ENCODE data around the gene GPC3. TPM values are rescaled to one million over a fixed set of nuclear protein-coding genes. Genes with fewer than 3 reads are reported as not detected.
"Not testable (repeated sequence)": the region's sequence is repeated elsewhere in the genome, so short reads cannot be mapped to it uniquely, and the experiment has no call there.

The GPC3 gene
- total RNA-seq, 4 donors from 2014 or later, result 4.9 to 10.9 (median 9.2) TPM

- DNase-seq (ENCODE audit: low spot score in 2 of 2), result no peak
- no peak overlapping the region for H3K4me3 ChIP-seq
- no peaks in the 10 kb centered on the region for H3K4me1 ChIP-seq
- H3K27ac ChIP-seq, result no peak overlapping the region
- TF ChIP-seq POLR2AphosphoS5 (IDR thresholded peaks at IDR 0.05) (no peak), EP300 (IDR thresholded peaks at IDR 0.05) (no peak), CTCF (IDR thresholded peaks at IDR 0.05) (no peak), POLR2A (IDR thresholded peaks at IDR 0.05) (no peak)
- no peaks in the 10 kb centered on the region for H3K36me3 ChIP-seq
- H3K27me3 ChIP-seq, result no peaks in the 10 kb centered on the region
- no peaks in the 10 kb centered on the region for H3K9me3 ChIP-seq
Measured at GRCh38 chrX:133633162-133633561, 352.2 kb downstream of the GPC3 start.

GRCh38 chrX:133630362-133630761 lies 355.0 kb downstream of the GPC3 start:
- WGBS, result 69% methylated on average over 4 of the region's 4 CpGs
- no peaks in the 10 kb centered on the region for H3K27me3 ChIP-seq
- H3K9me3 ChIP-seq, result no peaks in the 10 kb centered on the region

GRCh38 chrX:133627673-133628072 lies 357.7 kb downstream of the GPC3 start:
- no peaks in the 10 kb centered on the region for H3K27me3 ChIP-seq
- TF ChIP-seq EP300 (IDR thresholded peaks at IDR 0.05) (no peak), CTCF (IDR thresholded peaks at IDR 0.05) (no peak), POLR2A (IDR thresholded peaks at IDR 0.05) (no peak), POLR2AphosphoS5 (IDR thresholded peaks at IDR 0.05) (no peak)
- no peaks in the 10 kb centered on the region for H3K4me1 ChIP-seq
- H3K36me3 ChIP-seq, result no peaks in the 10 kb centered on the region
- no peak overlapping the region for H3K27ac ChIP-seq
- no peak overlapping the region for H3K4me3 ChIP-seq
- DNase-seq (ENCODE audit: low spot score in 2 of 2), result no peak
- H3K9me3 ChIP-seq, result no peaks in the 10 kb centered on the region
- 86% methylated on average over 4 of the region's 4 CpGs for WGBS

More at GRCh38 chrX:133630362-133630761, 355.0 kb downstream of the GPC3 start:
- no peak for DNase-seq (ENCODE audit: low spot score in 2 of 2)
- Histone ChIP-seq H3K4me1 (no peaks in the 10 kb centered on the region), H3K36me3 (no peaks in the 10 kb centered on the region), H3K27ac (no peak overlapping the region), H3K4me3 (no peak overlapping the region)
- TF ChIP-seq EP300 (IDR thresholded peaks at IDR 0.05) (no peak), POLR2AphosphoS5 (IDR thresholded peaks at IDR 0.05) (no peak), POLR2A (IDR thresholded peaks at IDR 0.05) (no peak), CTCF (IDR thresholded peaks at IDR 0.05) (no peak)

DNA sequence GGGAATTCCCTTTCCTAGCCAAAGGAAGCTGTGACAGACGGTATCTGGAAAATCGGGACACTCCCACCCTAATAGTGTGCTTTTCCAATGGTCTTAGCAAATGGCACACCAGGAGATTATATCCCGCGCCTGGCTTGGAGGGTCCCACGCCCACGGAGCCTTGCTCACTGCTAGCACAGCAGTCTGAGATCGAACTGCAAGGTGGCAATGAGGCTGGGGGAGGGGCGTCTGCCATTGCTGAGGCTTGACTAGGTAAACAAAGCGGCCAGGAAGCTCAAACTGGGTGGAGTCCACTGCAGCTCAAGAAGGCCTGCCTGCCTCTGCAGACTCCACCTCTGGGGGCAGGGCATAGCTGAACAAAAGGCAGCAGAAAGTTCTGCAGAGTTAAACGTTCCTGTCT lies 364.0 kb downstream of the GPC3 start:
- H3K4me1 ChIP-seq; H3K36me3 ChIP-seq; DNase-seq (ENCODE audit: low spot score in 2 of 2); H3K27me3 ChIP-seq; H3K4me3 ChIP-seq; H3K9me3 ChIP-seq; H3K27ac ChIP-seq: not testable (repeated sequence)
- 93% methylated on average over 6 of the region's 10 CpGs for WGBS

DNA sequence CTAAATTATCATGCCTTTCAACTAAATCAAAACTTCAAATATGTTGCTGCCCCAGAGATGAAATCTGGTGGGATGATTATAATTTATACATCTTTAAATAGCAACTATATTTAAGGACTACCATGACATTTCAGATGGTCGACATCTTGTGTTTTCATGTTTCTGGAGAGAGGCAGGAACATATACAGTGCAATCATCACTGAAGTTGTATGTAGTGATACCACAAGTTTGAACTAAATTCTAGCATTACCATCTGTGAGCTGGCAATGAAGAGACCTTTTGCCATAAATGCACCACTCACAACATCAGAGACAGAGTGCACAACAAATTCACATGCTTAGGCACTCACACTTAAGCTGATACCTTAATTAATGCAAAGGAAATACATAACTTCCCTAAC lies 373.7 kb downstream of the GPC3 start:
- no peak overlapping the region for H3K4me3 ChIP-seq
- no peaks in the 10 kb centered on the region for H3K36me3 ChIP-seq
- 60% methylated on average over 1 of the region's 1 CpG for WGBS
- H3K27me3 ChIP-seq, result no peaks in the 10 kb centered on the region
- no peaks in the 10 kb centered on the region for H3K4me1 ChIP-seq
- H3K27ac ChIP-seq, result no peak overlapping the region
- H3K9me3 ChIP-seq, result no peaks in the 10 kb centered on the region
- TF ChIP-seq POLR2A (IDR thresholded peaks at IDR 0.05) (no peak), EP300 (IDR thresholded peaks at IDR 0.05) (no peak), POLR2AphosphoS5 (IDR thresholded peaks at IDR 0.05) (no peak), CTCF (IDR thresholded peaks at IDR 0.05) (no peak)
- DNase-seq (ENCODE audit: low spot score in 2 of 2), result no peak

DNA sequence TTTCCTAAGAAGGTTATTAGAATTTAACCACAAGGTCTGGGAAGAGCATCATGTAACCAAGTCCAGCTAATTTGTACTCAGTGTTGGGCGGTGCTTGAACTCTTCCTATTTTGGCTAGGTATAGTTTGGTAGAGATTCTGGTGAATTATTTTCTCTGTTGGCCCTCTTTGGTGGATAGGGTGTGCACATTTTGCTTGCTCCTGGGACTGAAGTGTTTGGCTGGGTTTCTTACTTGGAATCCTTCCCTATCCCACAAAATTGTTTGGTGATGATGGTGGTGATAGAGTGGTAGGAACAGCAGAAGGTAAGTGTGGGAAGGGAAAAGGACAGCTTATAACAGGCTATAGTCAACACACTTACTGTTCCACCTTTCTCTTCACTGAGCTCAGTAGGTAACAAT lies 375.3 kb downstream of the GPC3 start:
- Histone ChIP-seq H3K9me3 (no peaks in the 10 kb centered on the region), H3K27me3 (no peaks in the 10 kb centered on the region), H3K36me3 (no peaks in the 10 kb centered on the region), H3K4me1 (no peaks in the 10 kb centered on the region), H3K27ac (no peak overlapping the region), H3K4me3 (no peak overlapping the region)
- WGBS, result 61% methylated on average over 1 of the region's 1 CpG
- TF ChIP-seq POLR2AphosphoS5 (IDR thresholded peaks at IDR 0.05) (no peak), EP300 (IDR thresholded peaks at IDR 0.05) (no peak)
- DNase-seq (ENCODE audit: low spot score in 2 of 2), result no peak

Measured in suprapubic skin (tissue), 4 donors.